Measurements from ENCODE around the gene BLTP3B. TPM values are rescaled to one million over a fixed set of nuclear protein-coding genes. Genes with fewer than 3 reads are reported as not detected.

The BLTP3B gene
- total RNA-seq, 1 experiment from 2014 or later, result 20.1 TPM

GRCh38 chr12:100187857-100188519 is 45.3 kb upstream of the BLTP3B start:
- POLR2A ChIA-PET, result no interaction called here
- no peaks in the 10 kb centered on the region for H3K9me3 Mint-ChIP-seq (ENCODE audit: unreplicated experiment)

DNA sequence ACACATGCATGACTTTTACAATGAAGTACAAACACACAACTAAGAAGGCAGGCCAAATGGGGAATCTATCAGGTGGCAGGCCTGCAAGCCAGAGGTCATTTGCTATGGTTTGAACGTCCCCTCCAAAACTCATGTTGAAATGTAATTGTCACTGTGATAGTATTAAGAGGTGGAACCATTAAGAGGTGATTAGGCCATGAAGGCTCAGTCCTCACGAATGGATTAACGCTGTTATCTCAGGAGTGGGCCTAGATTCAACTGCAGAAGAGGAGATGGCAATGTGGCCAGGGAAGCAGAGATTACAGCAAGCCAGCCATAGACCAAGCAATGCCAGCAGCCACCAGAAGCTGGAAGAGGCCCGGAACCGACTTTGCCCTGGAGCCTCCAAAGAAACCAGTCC is 44.4 kb upstream of the BLTP3B start:
- no peak for TF ChIP-seq CTCF (IDR thresholded peaks at IDR 0.05; ENCODE audit: unreplicated experiment)
- intact Hi-C loops (cut with micrococcal nuclease), result no loop called here
- POLR2A ChIA-PET, result no interaction called here
- H3K4me3 Mint-ChIP-seq (ENCODE audit: unreplicated experiment), result no peak overlapping the region
- H3K9me3 Mint-ChIP-seq (ENCODE audit: unreplicated experiment), result no peaks in the 10 kb centered on the region
- H3K36me3 Mint-ChIP-seq (ENCODE audit: insufficient read depth, unreplicated experiment), result peaks cover 14% of the 10 kb centered on the region
- CTCF ChIA-PET, result interaction anchor here (1.5 kb wide), 1 partner anchor 32 kb away, joined by 5 read pairs; no protein-coding TSS in a partner anchor
- no peaks in the 10 kb centered on the region for H3K27me3 Mint-ChIP-seq (ENCODE audit: insufficient read depth, unreplicated experiment)
- no TSS peak for BruUV-seq (replicated peaks)
- H3K4me1 Mint-ChIP-seq (ENCODE audit: insufficient read depth, unreplicated experiment), result no peaks in the 10 kb centered on the region
- H3K27ac Mint-ChIP-seq (ENCODE audit: low read depth, unreplicated experiment), result no peak overlapping the region
- no peak for DNase-seq (ENCODE audit: unreplicated experiment)

More at GRCh38 chr12:100187857-100188519, 45.3 kb upstream of the BLTP3B start:
- BruUV-seq (replicated peaks), result no TSS peak
- Mint-ChIP-seq H3K27me3 (ENCODE audit: insufficient read depth, unreplicated experiment) (no peaks in the 10 kb centered on the region), H3K27ac (ENCODE audit: low read depth, unreplicated experiment) (no peak overlapping the region), H3K4me1 (ENCODE audit: insufficient read depth, unreplicated experiment) (no peaks in the 10 kb centered on the region), H3K4me3 (ENCODE audit: unreplicated experiment) (no peak overlapping the region), H3K36me3 (ENCODE audit: insufficient read depth, unreplicated experiment) (peaks cover 14% of the 10 kb centered on the region)
- CTCF ChIA-PET, result interaction anchor here (0.6 to 1.9 kb wide), 2 partner anchors 12 to 33 kb away, joined by 3 to 7 read pairs; no protein-coding TSS in a partner anchor
- DNase-seq (ENCODE audit: unreplicated experiment), result no peak
- TF ChIP-seq CTCF (IDR thresholded peaks at IDR 0.05; ENCODE audit: unreplicated experiment), result no peak
- intact Hi-C loops (cut with micrococcal nuclease), result no loop called here

GRCh38 chr12:100186071-100186470 is 43.4 kb upstream of the BLTP3B start:
- DNase-seq (ENCODE audit: unreplicated experiment), result no peak
- H3K4me1 Mint-ChIP-seq (ENCODE audit: insufficient read depth, unreplicated experiment), result no peaks in the 10 kb centered on the region
- no peak overlapping the region for H3K27ac Mint-ChIP-seq (ENCODE audit: low read depth, unreplicated experiment)
- BruUV-seq (replicated peaks), result no TSS peak
- H3K4me3 Mint-ChIP-seq (ENCODE audit: unreplicated experiment), result no peak overlapping the region
- CTCF ChIA-PET, result interaction anchor here (0.9 to 1.5 kb wide), 2 partner anchors 31 to 47 kb away, joined by 5 to 8 read pairs; no protein-coding TSS in a partner anchor
- TF ChIP-seq CTCF (IDR thresholded peaks at IDR 0.05; ENCODE audit: unreplicated experiment), result no peak
- no peaks in the 10 kb centered on the region for H3K9me3 Mint-ChIP-seq (ENCODE audit: unreplicated experiment)
- POLR2A ChIA-PET, result no interaction called here
- H3K27me3 Mint-ChIP-seq (ENCODE audit: insufficient read depth, unreplicated experiment), result no peaks in the 10 kb centered on the region
- H3K36me3 Mint-ChIP-seq (ENCODE audit: insufficient read depth, unreplicated experiment), result peaks cover 4% of the 10 kb centered on the region
- intact Hi-C loops (cut with micrococcal nuclease), result no loop called here

DNA sequence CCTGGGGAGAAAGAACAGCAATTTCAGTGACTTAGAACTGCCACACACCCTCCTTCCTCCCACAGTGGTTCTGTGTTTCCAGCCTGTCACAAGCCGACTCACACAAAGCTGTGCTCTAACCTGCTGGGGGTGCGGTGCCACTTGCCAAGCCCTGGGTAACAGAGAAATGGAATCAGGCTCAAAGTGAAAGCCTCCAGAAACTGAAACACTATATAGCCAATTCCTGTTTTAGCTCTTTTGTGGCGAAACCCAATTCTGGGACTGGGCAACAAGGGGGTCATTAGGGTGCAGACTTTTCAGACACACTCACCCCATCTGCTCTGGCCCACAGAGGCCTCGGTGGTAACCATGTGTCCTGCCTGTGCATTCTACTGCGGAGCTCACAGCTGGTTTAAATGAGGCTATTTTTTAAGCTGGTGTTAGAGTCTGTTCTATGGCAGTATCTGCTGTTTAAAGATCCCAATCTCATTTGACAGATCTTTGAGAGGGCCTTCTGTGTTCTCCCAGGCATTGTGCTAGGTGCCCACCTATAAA is 42.8 kb upstream of the BLTP3B start:
- Mint-ChIP-seq H3K36me3 (ENCODE audit: insufficient read depth, unreplicated experiment) (peaks cover 2% of the 10 kb centered on the region), H3K27me3 (ENCODE audit: insufficient read depth, unreplicated experiment) (no peaks in the 10 kb centered on the region), H3K27ac (ENCODE audit: low read depth, unreplicated experiment) (no peak overlapping the region), H3K4me3 (ENCODE audit: unreplicated experiment) (no peak overlapping the region), H3K4me1 (ENCODE audit: insufficient read depth, unreplicated experiment) (no peaks in the 10 kb centered on the region), H3K9me3 (ENCODE audit: unreplicated experiment) (no peaks in the 10 kb centered on the region)
- CTCF ChIA-PET, result interaction anchor here (0.9 to 1.5 kb wide), 2 partner anchors 31 to 46 kb away, joined by 5 to 8 read pairs; no protein-coding TSS in a partner anchor
- DNase-seq (ENCODE audit: unreplicated experiment), result no peak
- TF ChIP-seq CTCF (IDR thresholded peaks at IDR 0.05; ENCODE audit: unreplicated experiment), result no peak
- no TSS peak for BruUV-seq (replicated peaks)
- POLR2A ChIA-PET, result no interaction called here
- intact Hi-C loops (cut with micrococcal nuclease), result no loop called here

All from MCF 10A (cell line).